NK-92 (cell line): Measurements from ENCODE around the gene TLN1.

Experiments used
- DNase-seq: peaks from one replicate; lab custom pipeline; 2025; ENCODE audit not compliant: unreplicated experiment; lab: John Stamatoyannopoulos, UW

The TLN1 gene

GRCh38 chr9:35756275-35757225 lies 24.6 kb upstream of the TLN1 start:
- DNase-seq, result no peak

GRCh38 chr9:35755071-35755470 lies 23.1 kb upstream of the TLN1 start:
- no peak for DNase-seq

- no peak for DNase-seq
Observed at GRCh38 chr9:35754264-35754663, 22.3 kb upstream of the TLN1 start, which contains the start of gene MSMP. MSMP (minus strand) TSS chr9:35754276; CDS start chr9:35754129, 147 bp downstream.

GRCh38 chr9:35753466-35753865 lies 21.5 kb upstream of the TLN1 start:
- DNase-seq, result no peak

- DNase-seq, result no peak
Observed at GRCh38 chr9:35750256-35750531, 18.2 kb upstream of the TLN1 start.

- DNase-seq, result no peak
Observed at GRCh38 chr9:35749515-35750255, 17.7 kb upstream of the TLN1 start.

GRCh38 chr9:35748858-35749514 lies 17.0 kb upstream of the TLN1 start, which contains the start of the genes GBA2 and RGP1:
GBA2 (minus strand) TSS chr9:35749228; CDS start chr9:35748704, 524 bp downstream.
RGP1 (plus strand) TSS chr9:35749287; CDS start chr9:35749756, 469 bp downstream.
- DNase-seq, result no peak

GRCh38 chr9:35748242-35748857 lies 16.4 kb upstream of the TLN1 start:
- no peak for DNase-seq

- DNase-seq, result no peak
Observed at GRCh38 chr9:35746583-35746982, 14.6 kb upstream of the TLN1 start.

GRCh38 chr9:35745569-35745968 lies 13.6 kb upstream of the TLN1 start:
- DNase-seq, result no peak

GRCh38 chr9:35743880-35744518 lies 12.0 kb upstream of the TLN1 start:
- no peak for DNase-seq

- no peak for DNase-seq
Observed at GRCh38 chr9:35743452-35743851, 11.5 kb upstream of the TLN1 start.

GRCh38 chr9:35741740-35742139 lies 9.7 kb upstream of the TLN1 start:
- DNase-seq, result no peak

- DNase-seq, result no peak
Observed at GRCh38 chr9:35740243-35740642, 8.2 kb upstream of the TLN1 start.

GRCh38 chr9:35738924-35739323 lies 6.9 kb upstream of the TLN1 start:
- DNase-seq, result no peak

- no peak for DNase-seq
Observed at GRCh38 chr9:35738186-35738585, 6.2 kb upstream of the TLN1 start.

GRCh38 chr9:35737143-35737542 lies 5.1 kb upstream of the TLN1 start:
- no peak for DNase-seq

GRCh38 chr9:35736201-35736633 lies 4.2 kb upstream of the TLN1 start:
- DNase-seq, result no peak

GRCh38 chr9:35734096-35734495 lies 2.1 kb upstream of the TLN1 start:
- no peak for DNase-seq

GRCh38 chr9:35732800-35733541 lies 976 bp upstream of the TLN1 start:
- DNase-seq, result no peak
